H9 (cell line): ENCODE data around the gene CACNB4. TPM values are rescaled to one million over a fixed set of nuclear protein-coding genes. Genes with fewer than 3 reads are reported as not detected.

ENCODE experiments used
- DNase-seq: peaks from one replicate; pipeline ENCODE4 v3.0.0-alpha.2; 2017
- H2AFZ ChIP-seq: one replicate; pipeline ENCODE4 v1.6.1; 2013; ENCODE audit warnings: mild to moderate bottlenecking, low read length, control low read depth, moderate library complexity
- H2AK5ac ChIP-seq: 2 replicates; pipeline ENCODE4 v1.6.1; 2013; ENCODE audit warnings: low read length, control low read depth, mixed read lengths; ENCODE audit not compliant: insufficient read length
- H2BK120ac ChIP-seq: one replicate; pipeline ENCODE4 v1.6.1; 2013; ENCODE audit warnings: low read depth, mild to moderate bottlenecking, low read length, control low read depth, inconsistent platforms; ENCODE audit not compliant: poor library complexity, severe bottlenecking
- H2BK12ac ChIP-seq: 2 replicates; pipeline ENCODE4 v1.6.1; 2013; ENCODE audit warnings: low read length, control low read depth, mixed read lengths, low read depth; ENCODE audit not compliant: insufficient read length
- H2BK15ac ChIP-seq: 2 replicates; pipeline ENCODE4 v1.6.1; 2013; ENCODE audit warnings: low read depth, low read length, control low read depth
- H2BK20ac ChIP-seq: one replicate; pipeline ENCODE4 v1.6.1; 2013; ENCODE audit warnings: low read depth, mild to moderate bottlenecking, low read length, control low read depth, inconsistent platforms; ENCODE audit not compliant: poor library complexity, severe bottlenecking
- H2BK5ac ChIP-seq: 2 replicates; pipeline ENCODE4 v1.6.1; 2013; ENCODE audit warnings: low read length, control low read depth, mixed read lengths; ENCODE audit not compliant: insufficient read length
- H3K14ac ChIP-seq: 2 replicates; pipeline ENCODE4 v1.6.1; 2013; ENCODE audit warnings: low read length, control low read depth; ENCODE audit not compliant: insufficient read depth
- H3K18ac ChIP-seq: 2 replicates; pipeline ENCODE4 v1.6.1; 2013; ENCODE audit warnings: low read depth, mild to moderate bottlenecking, mixed read lengths, low read length, control low read depth; ENCODE audit not compliant: insufficient read length
- H3K23ac ChIP-seq: 2 replicates; pipeline ENCODE4 v1.6.1; 2013; ENCODE audit warnings: low read length, control low read depth, mixed read lengths, low read depth; ENCODE audit not compliant: insufficient read length
- H3K23me2 ChIP-seq: 2 replicates; pipeline ENCODE4 v1.6.1; 2013; ENCODE audit warnings: low read depth, mild to moderate bottlenecking, mixed read lengths, low read length, control low read depth; ENCODE audit not compliant: insufficient read length, poor library complexity, severe bottlenecking
- H3K27ac ChIP-seq: 2 replicates; pipeline ENCODE4 v1.5.1; 2013; ENCODE audit warnings: low read length, control low read depth, mixed read lengths, low read depth; ENCODE audit not compliant: insufficient read length
- H3K27me3 ChIP-seq: 2 replicates; pipeline ENCODE4 v1.6.1; 2013; ENCODE audit warnings: low read length, control low read depth, inconsistent platforms; ENCODE audit not compliant: insufficient read depth
- H3K4ac ChIP-seq: 2 replicates; pipeline ENCODE4 v1.6.1; 2013; ENCODE audit warnings: low read depth, mild to moderate bottlenecking, control low read depth, inconsistent platforms, low read length, moderate library complexity
- H3K4me1 ChIP-seq: 2 replicates; pipeline ENCODE4 v1.6.1; 2013; ENCODE audit warnings: low read length, control low read depth, inconsistent platforms; ENCODE audit not compliant: insufficient read depth
- H3K4me2 ChIP-seq: 2 replicates; pipeline ENCODE4 v1.6.1; 2013; ENCODE audit warnings: low read length, control low read depth, mixed read lengths; ENCODE audit not compliant: insufficient read length, insufficient read depth
- H3K56ac ChIP-seq: 2 replicates; pipeline ENCODE4 v1.6.1; 2013; ENCODE audit warnings: low read depth, mild to moderate bottlenecking, mixed read lengths, low read length, control low read depth; ENCODE audit not compliant: insufficient read length
- H3K79me1 ChIP-seq: 2 replicates; pipeline ENCODE4 v1.6.1; 2013; ENCODE audit warnings: low read depth, mild to moderate bottlenecking, moderate library complexity, low read length, control low read depth, inconsistent platforms; ENCODE audit not compliant: insufficient read depth, poor library complexity, severe bottlenecking
- H3K79me2 ChIP-seq: 2 replicates; pipeline ENCODE4 v1.6.1; 2013; ENCODE audit warnings: low read length, control low read depth, inconsistent platforms; ENCODE audit not compliant: insufficient read depth
- H3K9ac ChIP-seq: 2 replicates; pipeline ENCODE4 v1.6.1; 2013; ENCODE audit warnings: low read length, control low read depth, mixed read lengths; ENCODE audit not compliant: insufficient read length; ENCODE audit errors: extremely low read depth
- H3K9me3 ChIP-seq: one replicate; pipeline ENCODE4 v1.6.1; 2013; ENCODE audit warnings: low read depth, low read length, inconsistent platforms; ENCODE audit not compliant: control insufficient read depth
- H3T11ph ChIP-seq: one replicate; pipeline ENCODE4 v1.6.1; 2013; ENCODE audit warnings: mild to moderate bottlenecking, low read length, control low read depth, inconsistent platforms
- H4K20me1 ChIP-seq: one replicate; pipeline ENCODE4 v1.6.1; 2013; ENCODE audit not compliant: control insufficient read depth, insufficient read length, insufficient read depth
- H4K5ac ChIP-seq: 2 replicates; pipeline ENCODE4 v1.6.1; 2013; ENCODE audit warnings: low read depth, mild to moderate bottlenecking, mixed read lengths, low read length, control low read depth; ENCODE audit not compliant: insufficient read length
- H4K8ac ChIP-seq: replicated peaks from 2 replicates; pipeline ENCODE4 v1.6.1; 2013; ENCODE audit warnings: low read length, control low read depth, mixed read lengths, low read depth; ENCODE audit not compliant: insufficient read length
- H4K91ac ChIP-seq: 2 replicates; pipeline ENCODE4 v1.6.1; 2013; ENCODE audit warnings: low read depth, mild to moderate bottlenecking, moderate library complexity, mixed read lengths, low read length, control low read depth; ENCODE audit not compliant: insufficient read length
- H3K27ac Mint-ChIP-seq, 3 experiments: 2 replicates in 2 of 3; 3 replicates in 1 of 3; pipeline ENCODE4 v1.8.0; 2020 to 2021; ENCODE audit warnings: mixed read lengths in 3 of 3, mild to moderate bottlenecking in 1 of 3, moderate library complexity in 1 of 3
- H3K27me3 Mint-ChIP-seq: 2 replicates; pipeline ENCODE4 v1.8.0; 2021; ENCODE audit warnings: low read depth, mild to moderate bottlenecking, moderate library complexity, mixed read lengths
- H3K36me3 Mint-ChIP-seq, 3 experiments: 2 replicates in 2 of 3; 3 replicates in 1 of 3; pipeline ENCODE4 v1.8.0; 2020 to 2021; ENCODE audit warnings: low read depth in 3 of 3, mixed read lengths in 3 of 3; ENCODE audit not compliant: insufficient read depth in 1 of 3
- H3K4me1 Mint-ChIP-seq, 2 experiments: 2 replicates each; pipeline ENCODE4 v1.8.0; 2020; ENCODE audit warnings: mixed read lengths in 2 of 2
- H3K4me3 Mint-ChIP-seq, 2 experiments: 2 replicates in 1 of 2; 3 replicates in 1 of 2; pipeline ENCODE4 v1.8.0; 2020 to 2021; ENCODE audit warnings: mild to moderate bottlenecking in 2 of 2, mixed read lengths in 2 of 2, moderate library complexity in 1 of 2
- H3K9me3 Mint-ChIP-seq, 2 experiments: 2 replicates in 1 of 2; 3 replicates in 1 of 2; pipeline ENCODE4 v1.8.0; 2020; ENCODE audit warnings: mild to moderate bottlenecking in 2 of 2, mixed read lengths in 2 of 2, moderate library complexity in 1 of 2
- WGBS: extraction: QIAGEN DNeasy Blood & Tissue Kit; methylation state at CpG from one replicate; pipeline ENCODE4 v1.1.7; 2013; ENCODE audit warnings: missing lambda C conversion rate, low lambda C conversion rate, mixed read lengths; ENCODE audit not compliant: insufficient read length; ENCODE audit errors: extremely low coverage; 5-methylcytosine and 5-hydroxymethylcytosine counted together
- total RNA-seq: library from RNA; stranded (reverse); gene quantifications from 2 replicates; pipeline ENCODE4 v1.2.1, GENCODE V29; 2021
- TF ChIP-seq, protein P1 (sequence below): fragments of 200-600 bp; sonication (generic); conservative IDR thresholded peaks from 3 replicates; pipeline ENCODE4 v1.8.0; 2021; ENCODE audit warnings: antibody characterized with exemption, mild to moderate bottlenecking

CACNB4 gene
- total RNA-seq, 1 experiment from 2014 or later, result 1.4 TPM

- no peaks in the 10 kb centered on the region for H4K20me1 ChIP-seq
- no peak overlapping the region for H2BK5ac ChIP-seq
- H4K8ac ChIP-seq, result no peak overlapping the region
- H3K23me2 ChIP-seq, result no peaks in the 10 kb centered on the region
- Mint-ChIP-seq H3K36me3 (no peaks in the 10 kb centered on the region; a peak in 1 of 7 replicates), H3K9me3 (no peaks in the 10 kb centered on the region; a peak in 1 of 5 replicates), H3K27ac (peak overlapping the region in 1 of 3 experiments; percentile 13; a peak in 1 of 7 replicates), H3K4me1 (peaks cover 13 to 15% of the 10 kb centered on the region in 2 experiments), H3K4me3 (no peak overlapping the region), H3K27me3 (no peaks in the 10 kb centered on the region)
- H3K27ac ChIP-seq, result no peak overlapping the region
- no peak for DNase-seq
- WGBS, result no CpG with 5 or more reads among the region's 4 CpGs
- H3K9ac ChIP-seq, result no peak overlapping the region
- H3K79me2 ChIP-seq, result 0 out of 2 replicates have a peak, but pooled peaks cover 2% of the 10 kb centered on the region
- H4K5ac ChIP-seq, result no peak overlapping the region
- no peak overlapping the region for H3K23ac ChIP-seq
- H2BK12ac ChIP-seq, result no peak overlapping the region
- no peaks in the 10 kb centered on the region for H3K79me1 ChIP-seq
- H3K4ac ChIP-seq, result no peak overlapping the region
- no peak overlapping the region for H3T11ph ChIP-seq
- no peak overlapping the region for H3K4me2 ChIP-seq
- no peak overlapping the region for H3K18ac ChIP-seq
- no peak overlapping the region for H3K14ac ChIP-seq
- no peak overlapping the region for H4K91ac ChIP-seq
- no peak overlapping the region for H2BK20ac ChIP-seq
- TF ChIP-seq, protein P1, sequence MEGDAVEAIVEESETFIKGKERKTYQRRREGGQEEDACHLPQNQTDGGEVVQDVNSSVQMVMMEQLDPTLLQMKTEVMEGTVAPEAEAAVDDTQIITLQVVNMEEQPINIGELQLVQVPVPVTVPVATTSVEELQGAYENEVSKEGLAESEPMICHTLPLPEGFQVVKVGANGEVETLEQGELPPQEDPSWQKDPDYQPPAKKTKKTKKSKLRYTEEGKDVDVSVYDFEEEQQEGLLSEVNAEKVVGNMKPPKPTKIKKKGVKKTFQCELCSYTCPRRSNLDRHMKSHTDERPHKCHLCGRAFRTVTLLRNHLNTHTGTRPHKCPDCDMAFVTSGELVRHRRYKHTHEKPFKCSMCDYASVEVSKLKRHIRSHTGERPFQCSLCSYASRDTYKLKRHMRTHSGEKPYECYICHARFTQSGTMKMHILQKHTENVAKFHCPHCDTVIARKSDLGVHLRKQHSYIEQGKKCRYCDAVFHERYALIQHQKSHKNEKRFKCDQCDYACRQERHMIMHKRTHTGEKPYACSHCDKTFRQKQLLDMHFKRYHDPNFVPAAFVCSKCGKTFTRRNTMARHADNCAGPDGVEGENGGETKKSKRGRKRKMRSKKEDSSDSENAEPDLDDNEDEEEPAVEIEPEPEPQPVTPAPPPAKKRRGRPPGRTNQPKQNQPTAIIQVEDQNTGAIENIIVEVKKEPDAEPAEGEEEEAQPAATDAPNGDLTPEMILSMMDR, result no peak
- no peak overlapping the region for H2AFZ ChIP-seq
- no peaks in the 10 kb centered on the region for H3K9me3 ChIP-seq
- no peaks in the 10 kb centered on the region for H3K27me3 ChIP-seq
- no peak overlapping the region for H2AK5ac ChIP-seq
- H3K4me1 ChIP-seq, result peaks cover 7% of the 10 kb centered on the region; the same call in 1 of the 2 replicates
- H2BK15ac ChIP-seq, result no peak overlapping the region
- H3K56ac ChIP-seq, result no peak overlapping the region
- H2BK120ac ChIP-seq, result no peak overlapping the region
Observed at GRCh38 chr2:152075461-152076050, 23.3 kb downstream of the CACNB4 start.
